Measurements from ENCODE around the gene CUX1. TPM values are rescaled to one million over a fixed set of nuclear protein-coding genes. Genes with fewer than 3 reads are reported as not detected.
"Not testable (repeated sequence)": the region's sequence is repeated elsewhere in the genome, so short reads cannot be mapped to it uniquely, and the experiment has no call there.

The CUX1 gene
- total RNA-seq, 2 donors from 2014 or later: 24.7 to 26.2 TPM

DNA sequence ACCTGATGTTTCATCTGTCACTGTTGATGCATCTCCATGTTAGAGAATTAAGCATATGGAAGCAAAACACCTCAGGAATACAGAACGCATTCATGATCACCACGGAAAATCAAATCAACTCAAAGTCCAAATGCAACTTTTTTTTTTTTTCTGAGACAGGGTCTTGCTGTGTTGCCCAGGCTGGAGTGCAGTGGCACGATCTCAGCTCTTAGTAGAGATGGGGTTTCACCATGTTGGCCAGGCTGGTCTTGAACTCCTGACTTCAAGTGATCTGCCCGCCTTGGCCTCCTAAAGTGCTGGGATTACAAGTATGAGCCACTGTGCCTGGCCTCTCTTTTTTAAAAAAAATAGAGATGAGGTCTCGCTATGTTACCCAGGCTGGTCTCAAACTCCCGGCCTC lies 50.3 kb downstream of the CUX1 start:
- not testable (repeated sequence) for H3K27me3 Mint-ChIP-seq (ENCODE audit: low read depth); ATAC-seq (replicated peaks in 1 of 2); DNase-seq; H3K27ac Mint-ChIP-seq; H3K4me3 Mint-ChIP-seq; H3K9me3 Mint-ChIP-seq; H3K36me3 Mint-ChIP-seq (ENCODE audit: insufficient read depth in 2 of 2)
- peaks cover 27% of the 10 kb centered on the region for H3K4me1 Mint-ChIP-seq (ENCODE audit: low read depth)

DNA sequence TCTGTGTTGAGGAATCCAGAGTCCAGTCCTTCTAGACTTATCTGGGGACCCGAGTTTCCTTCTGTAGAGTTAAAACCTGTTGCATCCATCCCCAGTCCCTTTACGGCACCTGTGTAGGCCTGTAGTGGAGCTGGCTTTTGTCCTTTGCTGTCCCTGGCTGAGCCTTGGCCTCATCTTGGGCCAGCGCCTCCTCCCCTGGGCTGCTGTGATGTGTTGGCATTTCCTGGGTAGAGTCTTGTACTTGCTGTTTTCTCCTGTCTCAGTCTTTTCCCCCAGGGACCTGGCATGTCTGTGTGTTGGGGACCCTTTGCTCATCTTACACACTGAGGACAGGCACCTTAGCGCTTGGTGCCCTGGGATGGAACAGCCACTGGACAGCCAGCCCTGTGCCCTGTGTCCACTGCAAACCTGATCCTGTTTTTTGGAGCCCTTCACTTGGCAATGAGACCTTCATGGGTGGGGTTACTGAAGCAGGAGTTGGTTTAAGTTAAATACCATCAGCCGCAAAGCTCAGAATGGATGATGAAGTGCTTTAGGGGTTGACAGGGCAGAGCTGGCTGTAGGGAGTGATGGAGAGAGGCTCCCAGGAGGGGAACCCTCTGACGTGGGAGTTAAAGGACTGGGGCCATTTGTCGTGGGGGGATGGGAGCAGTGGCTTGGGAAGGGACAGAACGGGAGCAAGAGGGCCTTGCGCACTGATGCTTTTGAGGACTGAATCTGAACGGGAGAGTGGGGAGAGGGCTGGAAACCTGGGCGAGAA lies 50.9 kb downstream of the CUX1 start:
- no peak for ATAC-seq (replicated peaks in 1 of 2)

DNA sequence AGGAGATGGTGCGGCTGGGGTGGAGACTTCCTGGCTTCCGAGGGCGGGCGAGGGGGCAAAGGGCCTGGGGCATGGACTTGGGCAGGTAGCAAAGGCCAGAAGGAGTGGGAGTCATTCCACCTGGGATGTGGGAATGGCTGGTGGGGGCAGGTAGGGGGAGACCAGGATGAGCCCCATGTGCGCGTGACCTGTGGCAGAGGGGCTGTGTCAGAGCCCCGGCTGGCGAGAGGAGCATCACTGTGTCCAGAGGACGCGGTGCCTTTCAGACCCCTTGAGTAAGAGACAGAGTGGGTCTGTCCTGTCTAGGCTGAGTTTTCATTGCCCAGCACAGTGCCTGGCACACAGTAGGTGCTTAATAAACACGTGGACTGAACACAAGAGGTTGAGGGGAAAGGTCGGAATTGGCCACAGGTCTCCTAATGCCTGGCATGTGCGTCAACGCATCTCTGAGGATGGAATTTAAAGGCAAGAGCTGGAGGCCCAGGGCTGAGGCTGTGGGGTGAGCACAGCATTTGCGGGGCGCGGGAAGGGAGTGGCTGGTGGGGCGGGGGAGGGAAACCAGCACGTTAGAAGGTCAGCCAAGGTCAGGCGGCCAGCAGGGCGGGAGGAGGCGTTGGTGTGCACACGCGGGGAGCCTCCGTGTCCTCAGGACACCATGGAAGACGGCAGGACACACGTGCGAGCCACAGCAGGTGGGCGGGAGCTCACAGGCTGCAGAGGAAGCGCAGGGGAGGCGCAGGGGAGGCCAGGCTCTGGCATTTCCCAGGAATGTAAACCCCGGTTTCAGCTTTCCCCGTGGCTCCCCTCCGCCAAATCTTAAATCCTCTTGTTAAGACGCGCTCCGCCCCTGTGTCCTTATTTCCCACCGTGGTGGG lies 51.8 kb downstream of the CUX1 start:
- Mint-ChIP-seq H3K36me3 (ENCODE audit: insufficient read depth in 2 of 2) (no peaks in the 10 kb centered on the region), H3K27me3 (ENCODE audit: low read depth) (no peaks in the 10 kb centered on the region), H3K4me3 (no peak overlapping the region), H3K4me1 (ENCODE audit: low read depth) (peaks cover 27% of the 10 kb centered on the region), H3K9me3 (no peaks in the 10 kb centered on the region), H3K27ac (no peak overlapping the region)
- DNase-seq: no peak
- no peak for ATAC-seq (replicated peaks in 1 of 2)

More for the DNA sequence above, 50.9 kb downstream of the CUX1 start:
- DNase-seq: no peak
- Mint-ChIP-seq H3K4me3 (no peak overlapping the region), H3K9me3 (no peaks in the 10 kb centered on the region), H3K27me3 (ENCODE audit: low read depth) (no peaks in the 10 kb centered on the region), H3K36me3 (ENCODE audit: insufficient read depth in 2 of 2) (no peaks in the 10 kb centered on the region), H3K27ac (no peak overlapping the region), H3K4me1 (ENCODE audit: low read depth) (peaks cover 27% of the 10 kb centered on the region)

DNA sequence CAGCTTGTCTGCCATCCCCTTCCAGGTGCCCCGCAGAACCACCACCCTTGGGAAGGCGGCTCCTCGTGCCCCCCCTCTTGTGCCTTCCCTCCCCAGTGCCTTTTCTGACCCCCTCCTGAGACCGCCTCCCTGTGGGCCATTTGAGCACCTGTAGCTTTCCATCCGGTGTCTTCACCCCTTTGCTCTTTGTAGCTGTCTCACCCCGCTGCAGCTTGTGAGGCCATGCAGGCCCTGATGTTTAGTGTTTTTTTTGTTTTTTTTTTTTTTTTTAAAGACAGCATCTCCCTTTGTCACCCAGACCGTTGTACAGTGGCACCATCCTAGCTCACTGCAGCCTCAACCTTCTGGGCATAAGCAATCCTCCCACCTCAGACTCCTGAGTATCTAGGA lies 52.5 kb downstream of the CUX1 start:
- Mint-ChIP-seq H3K4me1 (ENCODE audit: low read depth) (peaks cover 27% of the 10 kb centered on the region), H3K27ac (no peak overlapping the region), H3K27me3 (ENCODE audit: low read depth) (no peaks in the 10 kb centered on the region), H3K4me3 (no peak overlapping the region), H3K9me3 (no peaks in the 10 kb centered on the region), H3K36me3 (ENCODE audit: insufficient read depth in 2 of 2) (no peaks in the 10 kb centered on the region)
- ATAC-seq (replicated peaks in 1 of 2) (no peak), DNase-seq (no peak)

DNA sequence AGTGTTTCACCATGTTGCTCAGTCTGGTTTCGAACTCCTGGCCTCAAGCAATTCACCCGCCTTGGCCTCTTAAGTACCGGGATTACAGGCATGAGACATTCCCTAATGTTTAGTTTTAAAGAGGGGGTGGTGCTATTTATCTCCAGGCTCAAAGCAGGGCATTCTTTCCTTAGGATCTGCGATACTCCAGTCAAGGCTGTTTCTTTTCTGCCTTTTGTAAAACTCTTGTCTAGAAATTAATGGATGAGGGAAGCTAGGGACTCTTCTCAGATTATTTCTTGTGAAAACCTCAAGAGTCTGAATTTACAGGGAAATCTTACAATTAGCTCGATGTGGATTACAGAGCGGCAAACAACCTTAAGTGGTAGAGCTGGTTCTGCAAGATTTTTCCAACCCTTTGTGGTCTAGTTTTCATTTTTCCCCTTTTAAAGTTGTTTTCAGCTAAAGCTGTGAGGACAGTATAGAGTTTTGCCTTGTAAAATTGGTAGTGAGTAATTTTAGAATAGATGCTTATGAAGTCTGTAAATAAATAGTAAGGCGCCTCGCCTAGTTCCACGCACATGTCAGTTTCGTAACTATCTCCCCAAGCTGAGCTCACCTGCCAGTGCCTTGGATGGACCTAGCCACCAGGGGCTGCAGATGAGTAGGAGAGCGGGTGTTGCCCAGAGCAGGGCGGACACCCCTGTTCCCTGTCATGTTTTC lies 53.1 kb downstream of the CUX1 start:
- DNase-seq (no peak), ATAC-seq (replicated peaks in 1 of 2) (no peak)
- Mint-ChIP-seq H3K4me1 (ENCODE audit: low read depth) (peaks cover 22% of the 10 kb centered on the region), H3K27me3 (ENCODE audit: low read depth) (no peaks in the 10 kb centered on the region), H3K9me3 (no peaks in the 10 kb centered on the region), H3K36me3 (ENCODE audit: insufficient read depth in 2 of 2) (no peaks in the 10 kb centered on the region), H3K4me3 (no peak overlapping the region), H3K27ac (no peak overlapping the region)

DNA sequence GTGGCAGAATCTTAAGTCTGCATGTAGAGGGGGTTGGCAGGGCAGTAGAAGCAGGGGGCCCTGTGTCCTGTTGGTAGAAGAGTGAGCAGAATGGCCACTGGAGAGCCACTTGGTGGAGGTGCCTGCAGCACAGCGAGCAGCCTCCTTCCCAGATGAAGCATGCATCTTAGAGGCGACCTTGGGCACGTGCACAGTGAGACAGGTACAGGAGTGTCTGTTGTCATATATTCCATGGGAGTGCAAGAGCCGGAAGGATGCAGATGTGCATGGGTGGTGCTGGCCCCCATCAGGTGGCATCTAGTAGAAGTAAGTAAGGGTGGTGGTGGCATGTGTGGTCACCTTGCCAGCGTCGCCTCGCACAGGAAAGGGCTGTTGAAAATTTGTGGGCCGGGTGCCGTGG lies 53.9 kb downstream of the CUX1 start:
- no peak for ATAC-seq (replicated peaks in 1 of 2)
- Mint-ChIP-seq H3K36me3 (ENCODE audit: insufficient read depth in 2 of 2) (no peaks in the 10 kb centered on the region), H3K27me3 (ENCODE audit: low read depth) (no peaks in the 10 kb centered on the region), H3K27ac (no peak overlapping the region), H3K4me1 (ENCODE audit: low read depth) (peaks cover 20% of the 10 kb centered on the region), H3K4me3 (no peak overlapping the region), H3K9me3 (no peaks in the 10 kb centered on the region)
- no peak for DNase-seq

DNA sequence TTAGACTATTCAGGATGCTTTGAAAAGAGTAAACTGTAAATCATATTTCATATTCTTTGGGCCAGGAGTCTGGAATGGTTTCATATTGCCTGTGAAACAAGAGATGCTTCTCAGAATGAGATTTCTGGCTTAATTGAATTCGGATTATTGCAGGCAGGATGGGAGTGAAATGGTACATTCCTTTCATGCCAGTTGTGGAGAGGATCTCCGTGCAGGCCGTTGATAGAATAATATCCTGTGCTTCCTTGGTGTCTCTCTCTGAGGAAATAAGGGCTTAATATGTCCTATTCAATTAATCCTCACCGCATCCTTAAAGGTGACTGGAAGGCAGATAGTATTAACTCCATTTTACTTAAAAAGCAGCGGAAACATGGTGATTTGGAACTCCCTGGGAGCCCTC lies 56.6 kb downstream of the CUX1 start:
- DNase-seq: no peak
- H3K36me3 Mint-ChIP-seq (ENCODE audit: insufficient read depth in 2 of 2): no peaks in the 10 kb centered on the region
- peaks cover 4% of the 10 kb centered on the region for H3K4me1 Mint-ChIP-seq (ENCODE audit: low read depth)
- H3K27ac Mint-ChIP-seq: no peak overlapping the region
- no peak for ATAC-seq (replicated peaks in 1 of 2)
- H3K4me3 Mint-ChIP-seq: no peak overlapping the region
- H3K27me3 Mint-ChIP-seq (ENCODE audit: low read depth): no peaks in the 10 kb centered on the region
- no peaks in the 10 kb centered on the region for H3K9me3 Mint-ChIP-seq

DNA sequence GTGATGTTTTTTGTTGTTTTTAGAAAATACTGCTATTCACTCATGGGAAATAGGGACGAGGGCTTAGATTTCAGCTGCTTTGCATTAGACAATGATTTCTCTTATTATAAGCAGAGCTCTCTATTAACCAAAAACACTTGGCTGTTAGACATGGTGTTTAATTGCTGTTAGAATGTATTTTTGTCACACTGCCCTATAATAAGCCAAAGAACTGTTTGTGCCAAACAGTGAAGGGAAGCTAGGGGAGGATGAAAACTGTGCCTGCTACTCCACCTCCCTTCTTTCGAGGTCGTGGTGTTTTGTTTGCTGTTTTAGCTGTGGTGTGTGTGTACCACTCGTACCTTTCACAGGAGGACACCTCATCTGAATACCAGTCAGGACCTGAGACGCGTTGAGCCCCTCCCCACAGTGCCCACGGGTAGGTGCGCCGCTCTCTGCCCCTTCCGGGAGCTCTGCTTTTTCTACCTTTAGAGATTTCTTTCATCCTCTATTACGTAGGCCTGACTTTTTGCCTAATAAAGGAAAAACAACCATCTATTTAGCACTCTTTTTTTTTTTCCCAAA lies 57.9 kb downstream of the CUX1 start:
- Mint-ChIP-seq H3K4me3 (no peak overlapping the region), H3K4me1 (ENCODE audit: low read depth) (peaks cover 5% of the 10 kb centered on the region), H3K27me3 (ENCODE audit: low read depth) (no peaks in the 10 kb centered on the region), H3K9me3 (no peaks in the 10 kb centered on the region), H3K36me3 (ENCODE audit: insufficient read depth in 2 of 2) (no peaks in the 10 kb centered on the region), H3K27ac (no peak overlapping the region)
- ATAC-seq (replicated peaks in 1 of 2): no peak
- DNase-seq: no peak

DNA sequence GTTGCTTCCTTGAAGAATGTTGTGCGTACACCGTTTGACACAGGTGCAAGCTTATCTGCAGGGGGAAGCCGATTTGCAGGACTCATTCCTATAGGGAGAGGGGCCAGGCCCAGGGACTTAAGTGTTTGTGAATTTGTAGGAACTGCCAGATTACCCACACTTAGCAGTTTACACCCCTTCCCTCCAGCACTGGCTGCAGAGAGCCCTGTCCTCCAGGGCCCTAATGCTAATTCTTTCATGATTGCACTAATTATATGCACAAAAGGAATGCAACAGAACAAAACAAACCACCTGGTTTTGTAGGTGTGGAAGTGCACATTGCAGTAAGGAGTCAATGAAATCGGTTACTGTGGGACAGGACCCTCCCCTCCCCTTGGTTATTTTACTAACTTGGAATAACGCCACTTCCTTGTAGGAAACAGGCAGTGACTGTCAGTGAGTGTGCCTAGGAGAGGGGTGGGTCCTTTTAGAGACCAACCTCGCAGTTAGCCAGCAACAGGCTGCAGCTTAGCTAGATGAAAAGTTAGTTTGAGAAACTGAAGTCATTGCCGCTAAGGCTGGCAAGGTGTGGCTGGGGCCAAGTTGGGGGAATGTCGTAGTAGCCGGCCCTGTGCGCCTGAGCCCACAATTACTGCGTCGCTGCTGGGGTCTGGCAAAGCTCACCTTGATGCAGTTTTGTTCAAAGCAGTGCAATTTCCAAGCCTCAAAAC lies 60.6 kb downstream of the CUX1 start:
- Mint-ChIP-seq H3K9me3 (no peaks in the 10 kb centered on the region), H3K27me3 (ENCODE audit: low read depth) (no peaks in the 10 kb centered on the region), H3K36me3 (ENCODE audit: insufficient read depth in 2 of 2) (no peaks in the 10 kb centered on the region), H3K4me3 (no peak overlapping the region), H3K4me1 (ENCODE audit: low read depth) (peaks cover 14% of the 10 kb centered on the region), H3K27ac (no peak overlapping the region)
- ATAC-seq (replicated peaks in 1 of 2): no peak
- DNase-seq: no peak

DNA sequence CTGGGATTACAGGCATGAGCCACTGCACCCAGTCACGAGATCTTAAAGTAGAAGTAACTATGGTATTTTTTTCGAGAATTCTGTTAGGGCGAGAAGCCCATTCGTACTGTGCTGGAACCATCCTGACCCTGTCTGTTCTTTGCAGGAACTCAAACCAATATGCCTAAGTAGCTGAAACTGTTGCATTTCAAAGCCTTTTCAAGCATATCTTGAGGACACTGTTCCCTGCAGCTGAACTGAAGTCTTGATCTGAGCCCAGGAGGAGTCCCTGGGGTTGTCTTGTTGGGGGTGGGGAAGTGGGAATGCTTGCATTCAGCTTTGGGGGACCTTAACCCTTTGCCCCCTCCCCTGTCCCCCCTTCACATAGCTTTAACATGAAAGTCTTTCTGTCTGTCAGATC lies 61.5 kb downstream of the CUX1 start:
- DNase-seq (no peak), ATAC-seq (replicated peaks in 1 of 2) (no peak)
- Mint-ChIP-seq H3K4me3 (no peak overlapping the region), H3K36me3 (ENCODE audit: insufficient read depth in 2 of 2) (no peaks in the 10 kb centered on the region), H3K9me3 (no peaks in the 10 kb centered on the region), H3K27me3 (ENCODE audit: low read depth) (no peaks in the 10 kb centered on the region), H3K4me1 (ENCODE audit: low read depth) (peaks cover 15% of the 10 kb centered on the region), H3K27ac (no peak overlapping the region)

DNA sequence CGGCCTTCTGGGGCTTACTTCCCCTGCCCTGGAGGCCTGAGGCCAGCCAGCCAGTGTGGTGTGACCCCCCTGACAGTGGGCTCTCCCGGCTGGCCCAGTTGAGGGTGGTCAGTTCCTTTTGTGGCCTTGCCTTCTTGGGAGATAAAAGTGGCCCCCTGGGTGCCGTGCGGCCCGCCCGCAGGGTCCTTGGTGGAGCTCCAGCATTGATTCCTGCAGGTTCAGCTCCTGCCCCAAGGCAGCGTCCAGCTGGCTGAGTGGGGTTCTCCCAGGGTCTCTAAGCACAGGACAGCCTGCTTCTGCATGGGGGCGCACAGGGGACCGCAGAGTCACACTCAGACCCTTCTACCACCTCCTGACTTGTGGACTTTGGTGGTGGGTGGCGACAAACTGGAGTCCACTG lies 62.1 kb downstream of the CUX1 start:
- Mint-ChIP-seq H3K4me1 (ENCODE audit: low read depth) (peaks cover 21% of the 10 kb centered on the region), H3K4me3 (no peak overlapping the region), H3K36me3 (ENCODE audit: insufficient read depth in 2 of 2) (no peaks in the 10 kb centered on the region), H3K9me3 (no peaks in the 10 kb centered on the region), H3K27me3 (ENCODE audit: low read depth) (no peaks in the 10 kb centered on the region), H3K27ac (no peak overlapping the region)
- DNase-seq (no peak), ATAC-seq (replicated peaks in 1 of 2) (no peak)

DNA sequence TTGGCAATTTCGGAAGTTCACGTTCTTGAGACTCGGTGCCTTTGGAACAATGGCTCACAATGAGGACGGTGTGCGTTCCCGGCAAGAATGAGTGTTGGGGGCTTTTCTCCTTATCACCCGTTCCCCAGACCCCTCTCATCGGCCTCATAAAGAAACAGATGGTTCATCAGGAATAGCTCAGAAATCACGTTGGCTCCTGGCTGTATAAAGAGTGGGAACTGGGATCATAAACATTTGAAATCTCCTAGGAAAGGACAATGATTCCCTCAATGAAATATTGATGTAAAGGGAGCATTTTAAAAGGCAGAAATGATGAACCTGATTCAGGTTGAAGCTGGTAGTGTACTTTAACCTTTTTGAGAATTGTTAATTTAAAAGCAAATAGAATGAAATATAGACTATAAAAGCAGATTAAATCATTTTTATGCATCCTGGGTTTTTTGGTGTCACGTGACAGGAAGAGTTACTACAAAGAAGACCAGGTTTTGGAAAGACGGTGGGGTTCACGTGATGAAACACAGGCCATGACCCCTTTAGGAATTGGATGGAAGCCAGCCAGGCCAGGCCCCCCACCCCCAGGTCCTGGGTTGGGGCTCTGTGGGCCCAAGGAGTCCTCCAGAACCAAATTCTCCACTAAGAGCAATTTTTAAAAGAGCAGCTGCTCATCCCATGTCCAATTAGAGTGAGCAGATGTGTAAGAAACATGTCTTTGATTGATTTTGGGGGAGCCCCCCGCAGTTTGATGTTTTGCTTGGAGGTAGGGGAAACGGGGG lies 63.0 kb downstream of the CUX1 start:
- ATAC-seq (replicated peaks in 1 of 2): no peak
- H3K4me1 Mint-ChIP-seq (ENCODE audit: low read depth): peaks cover 30% of the 10 kb centered on the region
- no peak for DNase-seq
- no peak overlapping the region for H3K4me3 Mint-ChIP-seq
- H3K27ac Mint-ChIP-seq: peak overlapping the region; percentile 45
- no peaks in the 10 kb centered on the region for H3K9me3 Mint-ChIP-seq
- H3K27me3 Mint-ChIP-seq (ENCODE audit: low read depth): no peaks in the 10 kb centered on the region
- no peaks in the 10 kb centered on the region for H3K36me3 Mint-ChIP-seq (ENCODE audit: insufficient read depth in 2 of 2)
